H1 (cell line): ENCODE results near the gene DUS1L. TPM values are rescaled to one million over a fixed set of nuclear protein-coding genes. Genes with fewer than 3 reads are reported as not detected.

Source experiments
- CTCF ChIA-PET: fragments of 300-600 bp; sonication (Branson Sonifier 250); formaldehyde crosslinking; loops from one replicate; lab custom pipeline; 2021; ENCODE audit not compliant: partially characterized antibody; lab: Charles Lee
- POLR2A ChIA-PET: fragments of 300-600 bp; sonication (Branson Sonifier 250); formaldehyde crosslinking; loops from one replicate; lab custom pipeline; 2021; ENCODE audit warnings: inconsistent platforms; ENCODE audit not compliant: partially characterized antibody; lab: Charles Lee
- DNase-seq, 2 experiments: peaks; one replicate each; pipeline versions ENCODE4 v3.0.0 to v3.0.0-alpha.2; 2010 to 2022; ENCODE audit warnings: low spot score in 2 of 2, low read depth in 1 of 2, mixed read lengths in 1 of 2
- FAIRE-seq: peaks from 2 replicates; lab custom pipeline; 2011; peaks lifted over from hg19 to GRCh38; lab: Jason Lieb, UNC
- H2AFZ ChIP-seq: 2 replicates; pipeline ENCODE4 v1.8.1; 2012; ENCODE audit warnings: low read length, inconsistent platforms
- H2AK5ac ChIP-seq: 2 replicates; pipeline ENCODE4 v1.6.1; 2013; ENCODE audit warnings: low read depth, low read length
- H2BK120ac ChIP-seq: replicated peaks from 2 replicates; pipeline ENCODE3; 2013; ENCODE audit warnings: low read depth, low read length, inconsistent platforms
- H2BK12ac ChIP-seq: 2 replicates; pipeline ENCODE4 v1.6.1; 2013; ENCODE audit warnings: low read depth, low read length
- H2BK15ac ChIP-seq: 2 replicates; pipeline ENCODE4 v1.6.1; 2013; ENCODE audit warnings: low read length
- H2BK20ac ChIP-seq: 2 replicates; pipeline ENCODE4 v1.6.1; 2013; ENCODE audit warnings: low read length
- H2BK5ac ChIP-seq: 2 replicates; pipeline ENCODE4 v1.6.1; 2013; ENCODE audit warnings: low read depth, low read length
- H3K14ac ChIP-seq: 2 replicates; pipeline ENCODE4 v1.6.1; 2013; ENCODE audit warnings: inconsistent platforms; ENCODE audit not compliant: insufficient read length
- H3K18ac ChIP-seq: 2 replicates; pipeline ENCODE4 v1.6.1; 2013; ENCODE audit warnings: low read length; ENCODE audit errors: extremely low read depth
- H3K23ac ChIP-seq: 2 replicates; pipeline ENCODE4 v1.6.1; 2013; ENCODE audit warnings: inconsistent platforms; ENCODE audit not compliant: insufficient read length
- H3K23me2 ChIP-seq: 2 replicates; pipeline ENCODE4 v1.6.1; 2013; ENCODE audit warnings: low read depth, low read length
- H3K27ac ChIP-seq: 2 replicates; pipeline ENCODE4 v1.6.1; 2011; ENCODE audit warnings: low read depth, low read length, inconsistent platforms
- H3K27me3 ChIP-seq, 4 experiments: replicated peaks in 1 of 4; 1 replicate in 1 of 4; 2 replicates in 3 of 4; pipeline versions ENCODE4 v1.6.1 to v1.8.1; 2011 to 2013; ENCODE audit warnings: low read length in 3 of 4, mild to moderate bottlenecking in 3 of 4, inconsistent platforms in 2 of 4, mixed read lengths in 2 of 4, moderate library complexity in 1 of 4; ENCODE audit not compliant: control insufficient read depth in 3 of 4, insufficient read depth in 3 of 4; ENCODE audit errors: extremely low read depth in 1 of 4
- H3K36me3 ChIP-seq, 4 experiments: 2 replicates each; pipeline versions ENCODE4 v1.6.1 to v1.8.1; 2011 to 2013; ENCODE audit warnings: mild to moderate bottlenecking in 4 of 4, low read length in 3 of 4, moderate library complexity in 2 of 4, control low read depth in 1 of 4, inconsistent platforms in 1 of 4; ENCODE audit not compliant: insufficient read depth in 4 of 4, control insufficient read depth in 2 of 4
- H3K4ac ChIP-seq: replicated peaks from 2 replicates; pipeline ENCODE3; 2013; ENCODE audit warnings: low read length, low read depth, mixed read lengths, inconsistent platforms; ENCODE audit not compliant: insufficient read length
- H3K4me1 ChIP-seq, 4 experiments: replicated peaks in 1 of 4; 1 replicate in 1 of 4; 2 replicates in 3 of 4; pipeline versions ENCODE4 v1.6.1 to v1.8.1; 2011 to 2013; ENCODE audit warnings: low read length in 3 of 4, inconsistent platforms in 2 of 4, mixed read lengths in 1 of 4; ENCODE audit not compliant: insufficient read depth in 4 of 4, control insufficient read depth in 3 of 4
- H3K4me2 ChIP-seq, 2 experiments: 2 replicates each; pipeline versions ENCODE4 v1.6.1 to v1.8.1; 2011 to 2013; ENCODE audit warnings: low read depth in 2 of 2, low read length in 2 of 2, control low read depth in 1 of 2, inconsistent platforms in 1 of 2, mild to moderate bottlenecking in 1 of 2; ENCODE audit not compliant: insufficient read depth in 1 of 2
- H3K4me3 ChIP-seq, 4 experiments: fragments of 200-600, 300-600 bp in 1 of 4; sonication (generic), shearing (Covaris generic), sonication (Bioruptor Twin) in 1 of 4; 2 replicates each; pipeline versions ENCODE4 v1.5.1 to v1.8.1; 2011 to 2016; ENCODE audit warnings: low read length in 4 of 4, low read depth in 3 of 4, control low read depth in 2 of 4, inconsistent platforms in 2 of 4, mild to moderate bottlenecking in 2 of 4, mixed read lengths in 1 of 4, moderate library complexity in 1 of 4; ENCODE audit not compliant: insufficient read depth in 2 of 4; ENCODE audit errors: extremely low read depth in 1 of 4
- H3K56ac ChIP-seq: replicated peaks from 2 replicates; pipeline ENCODE3; 2013; ENCODE audit warnings: low read depth, mild to moderate bottlenecking, mixed read lengths, low read length, inconsistent platforms; ENCODE audit not compliant: insufficient read length
- H3K79me1 ChIP-seq: 2 replicates; pipeline ENCODE4 v1.6.1; 2013; ENCODE audit warnings: low read depth, low read length, control low read depth
- H3K79me2 ChIP-seq, 2 experiments: 2 replicates each; pipeline versions ENCODE4 v1.6.1 to v1.8.1; 2012 to 2013; ENCODE audit warnings: low read length in 2 of 2, mild to moderate bottlenecking in 2 of 2, inconsistent platforms in 1 of 2; ENCODE audit not compliant: insufficient read depth in 2 of 2, control insufficient read depth in 1 of 2
- H3K9ac ChIP-seq, 4 experiments: replicated peaks in 1 of 4; 1 replicate in 1 of 4; 2 replicates in 3 of 4; pipeline versions ENCODE4 v1.6.1 to v1.8.1; 2011 to 2013; ENCODE audit warnings: low read depth in 3 of 4, low read length in 3 of 4, control low read depth in 2 of 4, mild to moderate bottlenecking in 2 of 4, moderate library complexity in 2 of 4, inconsistent platforms in 1 of 4; ENCODE audit errors: extremely low read depth in 1 of 4
- H3K9me3 ChIP-seq, 2 experiments: 2 replicates each; pipeline versions ENCODE4 v1.6.1 to v1.8.1; 2012 to 2013; ENCODE audit warnings: mild to moderate bottlenecking in 2 of 2, moderate library complexity in 2 of 2, control low read depth in 1 of 2, inconsistent platforms in 1 of 2, low read depth in 1 of 2, low read length in 1 of 2, mixed read lengths in 1 of 2; ENCODE audit not compliant: insufficient read depth in 2 of 2
- H4K20me1 ChIP-seq, 2 experiments: replicated peaks in 1 of 2; 2 replicates each; pipeline versions ENCODE3 to v1.8.1; 2011 to 2013; ENCODE audit warnings: inconsistent platforms in 2 of 2, low read length in 2 of 2, mild to moderate bottlenecking in 1 of 2; ENCODE audit not compliant: insufficient read depth in 2 of 2, control insufficient read depth in 1 of 2
- H4K5ac ChIP-seq: 2 replicates; pipeline ENCODE4 v1.6.1; 2013; ENCODE audit warnings: low read length, low read depth, mixed read lengths, inconsistent platforms; ENCODE audit not compliant: insufficient read length
- H4K8ac ChIP-seq: 2 replicates; pipeline ENCODE4 v1.8.0; 2013; ENCODE audit warnings: mild to moderate bottlenecking, moderate library complexity, low read length, inconsistent platforms; ENCODE audit not compliant: insufficient read depth; ENCODE audit errors: extremely low read depth
- H4K91ac ChIP-seq: replicated peaks from 2 replicates; pipeline ENCODE3; 2013; ENCODE audit warnings: low read length, mixed read lengths, inconsistent platforms; ENCODE audit not compliant: insufficient read length
- CBX8 ChIP-seq: fragments of 300-800, 300-1000 bp; sonication (generic); IDR thresholded peaks from 2 replicates; pipeline ENCODE4 v1.7.1; 2016; ENCODE audit warnings: low read depth, low read length, borderline replicate concordance
- E2F6 ChIP-seq: IDR thresholded peaks from 2 replicates; pipeline ENCODE4 v1.6.1; 2012; ENCODE audit warnings: inconsistent platforms
- JUN ChIP-seq: IDR thresholded peaks from 2 replicates; pipeline ENCODE4 v1.6.1; 2011; ENCODE audit warnings: low read depth, mild to moderate bottlenecking, improper control_type of control experiment, low read length
- NANOG ChIP-seq: IDR thresholded peaks from 2 replicates; pipeline ENCODE4 v1.6.1; 2011; ENCODE audit warnings: low read length, low read depth, mild to moderate bottlenecking, inconsistent platforms; ENCODE audit not compliant: insufficient read depth, poor library complexity, severe bottlenecking
- NRF1 ChIP-seq: IDR thresholded peaks from 2 replicates; pipeline ENCODE4 v1.6.1; 2011; ENCODE audit warnings: mild to moderate bottlenecking, low read depth, low read length, improper control_type of control experiment
- RXRA ChIP-seq: IDR thresholded peaks from 2 replicates; pipeline ENCODE4 v1.6.1; 2011; ENCODE audit warnings: low read depth, mild to moderate bottlenecking, low read length, moderate library complexity; ENCODE audit not compliant: insufficient read depth
- SIX5 ChIP-seq: IDR thresholded peaks from 2 replicates; pipeline ENCODE4 v1.6.1; 2011; ENCODE audit warnings: mild to moderate bottlenecking, low read depth, low read length
- TAF7 ChIP-seq: optimal IDR thresholded peaks from 2 replicates; pipeline ENCODE3; 2011; ENCODE audit warnings: low read depth, mild to moderate bottlenecking, inconsistent platforms, low read length, moderate library complexity, borderline replicate concordance
- TEAD4 ChIP-seq: IDR thresholded peaks from 2 replicates; pipeline ENCODE4 v1.6.1; 2012; ENCODE audit warnings: low read depth, low read length, inconsistent platforms, mixed read lengths
- WGBS, 2 experiments: shearing (Covaris generic) in 1 of 2; methylation state at CpG; one replicate each; pipeline versions ENCODE4 v1.1.6 to v1.1.7; 2013 to 2015; ENCODE audit warnings: low lambda C conversion rate in 2 of 2, mixed read lengths in 2 of 2, inconsistent platforms in 1 of 2, low coverage in 1 of 2, missing lambda C conversion rate in 1 of 2; ENCODE audit not compliant: insufficient replicate concordance in 2 of 2, insufficient coverage in 1 of 2, insufficient read length in 1 of 2; ENCODE audit errors: extremely low coverage in 1 of 2, missing lambda C conversion rate in 1 of 2; 5-methylcytosine and 5-hydroxymethylcytosine counted together
- polyA plus RNA-seq, 7 experiments: library from polyadenylated mRNA; depleted of rRNA in 3 of 7; stranded (reverse) in 5 of 7; unstranded in 2 of 7; fragments of >200 nt in 5 of 7; fragments of 200-250 nt in 2 of 7; gene quantifications; 1 replicate in 5 of 7; 2 replicates in 1 of 7; 4 replicates in 1 of 7; pipeline versions ENCODE4 v1.2.1 to v1.2.3, GENCODE V29; 2011 to 2013; ENCODE audit warnings: missing spikeins in 2 of 7, mixed read lengths in 2 of 7
- total RNA-seq: library from RNA; stranded (reverse); fragmentation: NEBNext Ultra II Directional; extraction: Animal tissue kit (Norgen Biotek cat#: 25700); gene quantifications from 2 replicates; pipeline ENCODE4 v1.2.1, GENCODE V29; 2021

Gene DUS1L
- total and polyA plus RNA-seq, 2 of the 8 experiments (the other 6 are each of a cell fraction or from before 2014, with no cell fraction given) = 34.5 to 69.1 TPM

- Histone ChIP-seq H3K56ac (no peak overlapping the region), H3K79me1 (peaks cover 4% of the 10 kb centered on the region; the same call in 1 of the 2 replicates), H3K14ac (no peak overlapping the region), H3K4ac (no peak overlapping the region), H2BK15ac (no peak overlapping the region), H3K23ac (no peak overlapping the region), H3K9ac (no peak overlapping the region), H2AK5ac (no peak overlapping the region), H3K4me1 (peaks cover 0 to 12% (median 8%) of the 10 kb centered on the region in 4 experiments; a peak in 5 of 7 replicates), H4K91ac (no peak overlapping the region), H3K36me3 (no peaks in the 10 kb centered on the region), H3K27me3 (no peaks in the 10 kb centered on the region), H3K27ac (no peak overlapping the region)
- no peak for FAIRE-seq
- ChIA-PET POLR2A (interaction anchor here (0.6 to 3.7 kb wide), 18 partner anchors 12 to 146 kb away, joined by 3 to 13 read pairs (median 6); partner anchors contain the start of genes DCXR, FASN, GPS1 and NOTUM), CTCF (interaction anchor here (0.5 to 4.7 kb wide), 41 partner anchors 8 to 419 kb away, joined by 3 to 29 read pairs (median 6); partner anchors contain the start of genes ASPSCR1, DCXR, MAFG and SIRT7)
- no peak for DNase-seq
- TF ChIP-seq CBX8 = no peak
- TF ChIP-seq NRF1 = no peak
- TF ChIP-seq E2F6 = no peak
- TF ChIP-seq TEAD4 = no peak
- no peak for TF ChIP-seq JUN
- no peak for TF ChIP-seq TAF7
- TF ChIP-seq RXRA = no peak
- TF ChIP-seq SIX5 = no peak
- no peak for TF ChIP-seq NANOG
- TF ChIP-seq, all 59 proteins: peak for 0
- no peak overlapping the region for H4K5ac ChIP-seq
- H3K79me2 ChIP-seq = peaks cover 0 to 12% of the 10 kb centered on the region in 2 experiments; a peak in 1 of 4 replicates
- WGBS, 2 experiments = 95% methylated on average over 32 of the region's 33 CpGs; no CpG with 5 or more reads in 1 of the 2 experiments
- no peak overlapping the region for H2AFZ ChIP-seq
- no peak overlapping the region for H3K4me2 ChIP-seq
- H3K23me2 ChIP-seq = peaks cover 12% of the 10 kb centered on the region
- no peak overlapping the region for H2BK5ac ChIP-seq
- H2BK20ac ChIP-seq = no peak overlapping the region
- H4K20me1 ChIP-seq = peaks cover 8 to 15% of the 10 kb centered on the region in 2 experiments
- H3K9me3 ChIP-seq = no peaks in the 10 kb centered on the region
- H3K4me3 ChIP-seq = no peak overlapping the region
- no peak overlapping the region for H3K18ac ChIP-seq
- no peak overlapping the region for H2BK120ac ChIP-seq
- H2BK12ac ChIP-seq = no peak overlapping the region
- H4K8ac ChIP-seq = no peak overlapping the region; the same call in 1 of the 2 replicates
These were observed 46.5 kb downstream of the DUS1L start for GRCh38 chr17:82018989-82019689.
